Measurements from ENCODE around the gene PANX2. TPM values are rescaled to one million over a fixed set of nuclear protein-coding genes. Genes with fewer than 3 reads are reported as not detected.

Gene PANX2
- total and polyA plus RNA-seq, 8 donors, result 0.25 to 1.8 (median 1.1) TPM; not detected in 3

- no peak for DNase-seq
- H3K36me3 ChIP-seq, result peaks cover 47 to 93% (median 88%) of the 10 kb centered on the region in 4 donors
- TF ChIP-seq EP300 (IDR thresholded peaks at IDR 0.05), result no peak
- no peak for TF ChIP-seq CTCF (IDR thresholded peaks at IDR 0.05)
- TF ChIP-seq POLR2AphosphoS5 (IDR thresholded peaks at IDR 0.05), result no peak
- no peak for TF ChIP-seq POLR2A (IDR thresholded peaks at IDR 0.05)
- H3K27me3 ChIP-seq, result no peaks in the 10 kb centered on the region
- H3K4me1 ChIP-seq, result no peaks in the 10 kb centered on the region
- no peak overlapping the region for H3K27ac ChIP-seq
- 87 to 96% (median 95%) methylated on average over 13 to 16 of the region's 16 CpGs for WGBS, 5 donors
- no peaks in the 10 kb centered on the region for H3K9me3 ChIP-seq
- intact Hi-C loops (cut with DNase I; ENCODE audit: low total_unique reads), result no loop called here
- H3K4me3 ChIP-seq, result no peak overlapping the region
Measured at GRCh38 chr22:50229370-50229769, 58.8 kb downstream of the PANX2 start.

Other genes with a start within 250 kb of the PANX2 start
- gene PIM3, start 210.0 kb upstream of the PANX2 start, total RNA-seq, result 100 to 1,000 TPM in 3 of 5 donors, 10 to 100 TPM in 2; 51.9 to 802 (median 298) TPM
- 10 to 100 TPM; 75.6 to 87.6 (median 81.6) TPM for gene PIM3, start 210.0 kb upstream of the PANX2 start, polyA plus RNA-seq
- gene IL17REL, start 158.0 kb upstream of the PANX2 start, total RNA-seq, result 1 to 10 TPM in 1 of 5 donors, under 1 TPM in 2, not detected in 2; 0.87 to 1.2 (median 0.92) TPM
- gene IL17REL, start 158.0 kb upstream of the PANX2 start, polyA plus RNA-seq, result under 1 TPM in 1 of 3 donors, not detected in 2; 0.03 TPM
- gene TTLL8, start 112.4 kb upstream of the PANX2 start, total RNA-seq, result not detected
- gene TTLL8, start 112.4 kb upstream of the PANX2 start, polyA plus RNA-seq, result not detected
- gene MLC1, start 85.3 kb upstream of the PANX2 start, total RNA-seq, result not detected
- not detected for gene MLC1, start 85.3 kb upstream of the PANX2 start, polyA plus RNA-seq
- 1 to 10 TPM in 2 of 5 donors, not detected in 3; 2.0 to 2.8 TPM for gene MOV10L1, start 80.7 kb upstream of the PANX2 start, total RNA-seq
- under 1 TPM; 0.12 to 0.46 (median 0.40) TPM for gene MOV10L1, start 80.7 kb upstream of the PANX2 start, polyA plus RNA-seq
- 100 to 1,000 TPM in 2 of 5 donors, 10 to 100 TPM in 3; 13.2 to 245 (median 56.7) TPM for gene TRABD, start 15.2 kb downstream of the PANX2 start, total RNA-seq
- 10 to 100 TPM; 41.4 to 46.4 (median 45.5) TPM for gene TRABD, start 15.2 kb downstream of the PANX2 start, polyA plus RNA-seq
- gene SELENOO, start 30.3 kb downstream of the PANX2 start, total RNA-seq, result 100 to 1,000 TPM in 1 of 5 donors, 10 to 100 TPM in 4; 10.1 to 185 (median 57.2) TPM
- 10 to 100 TPM; 30.9 to 37.5 (median 33.1) TPM for gene SELENOO, start 30.3 kb downstream of the PANX2 start, polyA plus RNA-seq
- gene TUBGCP6, start 74.3 kb downstream of the PANX2 start, total RNA-seq, result 100 to 1,000 TPM in 1 of 5 donors, 10 to 100 TPM in 4; 40.4 to 112 (median 91.5) TPM
- 10 to 100 TPM; 37.8 to 59.0 (median 38.8) TPM for gene TUBGCP6, start 74.3 kb downstream of the PANX2 start, polyA plus RNA-seq
- 100 to 1,000 TPM in 2 of 5 donors, 10 to 100 TPM in 3; 15.4 to 156 (median 74.1) TPM for gene HDAC10, start 80.5 kb downstream of the PANX2 start, total RNA-seq
- gene HDAC10, start 80.5 kb downstream of the PANX2 start, polyA plus RNA-seq, result 10 to 100 TPM; 24.7 to 41.4 (median 36.2) TPM
- 10 to 100 TPM in 2 of 5 donors, 1 to 10 TPM in 3; 5.2 to 49.6 (median 9.3) TPM for gene MAPK12, start 91.0 kb downstream of the PANX2 start, total RNA-seq
- 1 to 10 TPM; 4.7 to 9.3 (median 7.1) TPM for gene MAPK12, start 91.0 kb downstream of the PANX2 start, polyA plus RNA-seq
- gene MAPK11, start 99.6 kb downstream of the PANX2 start, total RNA-seq, result 10 to 100 TPM in 1 of 5 donors, 1 to 10 TPM in 2, under 1 TPM in 1, not detected in 1; 0.29 to 10.1 (median 5.7) TPM
- 10 to 100 TPM in 2 of 3 donors, 1 to 10 TPM in 1; 8.5 to 13.6 (median 12.3) TPM for gene MAPK11, start 99.6 kb downstream of the PANX2 start, polyA plus RNA-seq
- gene PLXNB2, start 136.9 kb downstream of the PANX2 start, total RNA-seq, result 100 to 1,000 TPM; 105 to 648 (median 400) TPM
- 100 to 1,000 TPM in 2 of 3 donors, 10 to 100 TPM in 1; 50.3 to 197 (median 147) TPM for gene PLXNB2, start 136.9 kb downstream of the PANX2 start, polyA plus RNA-seq
- 10 to 100 TPM in 2 of 5 donors, 1 to 10 TPM in 3; 2.2 to 13.4 (median 2.5) TPM for gene DENND6B, start 156.3 kb downstream of the PANX2 start, total RNA-seq
- gene DENND6B, start 156.3 kb downstream of the PANX2 start, polyA plus RNA-seq, result 1 to 10 TPM; 2.0 to 7.6 (median 5.5) TPM
- gene PPP6R2, start 172.6 kb downstream of the PANX2 start, total RNA-seq, result 100 to 1,000 TPM in 3 of 5 donors, 10 to 100 TPM in 2; 54.9 to 243 (median 151) TPM
- gene PPP6R2, start 172.6 kb downstream of the PANX2 start, polyA plus RNA-seq, result 10 to 100 TPM; 24.4 to 36.5 (median 28.7) TPM